Activated naive CD8-positive, alpha-beta T cell treated with anti-CD3 and anti-CD28 coated beads, Interleukin-2, amount 50 U/mL, for 16 hours (primary cell): ENCODE data around the gene KCNMA1.
"Not testable (repeated sequence)": the region's sequence is repeated elsewhere in the genome, so short reads cannot be mapped to it uniquely, and the experiment has no call there.

Experiments
- DNase-seq: peaks from one replicate; pipeline ENCODE4 v3.0.0-alpha.2; 2020; ENCODE audit warnings: low read depth, low spot score

Gene KCNMA1

DNA sequence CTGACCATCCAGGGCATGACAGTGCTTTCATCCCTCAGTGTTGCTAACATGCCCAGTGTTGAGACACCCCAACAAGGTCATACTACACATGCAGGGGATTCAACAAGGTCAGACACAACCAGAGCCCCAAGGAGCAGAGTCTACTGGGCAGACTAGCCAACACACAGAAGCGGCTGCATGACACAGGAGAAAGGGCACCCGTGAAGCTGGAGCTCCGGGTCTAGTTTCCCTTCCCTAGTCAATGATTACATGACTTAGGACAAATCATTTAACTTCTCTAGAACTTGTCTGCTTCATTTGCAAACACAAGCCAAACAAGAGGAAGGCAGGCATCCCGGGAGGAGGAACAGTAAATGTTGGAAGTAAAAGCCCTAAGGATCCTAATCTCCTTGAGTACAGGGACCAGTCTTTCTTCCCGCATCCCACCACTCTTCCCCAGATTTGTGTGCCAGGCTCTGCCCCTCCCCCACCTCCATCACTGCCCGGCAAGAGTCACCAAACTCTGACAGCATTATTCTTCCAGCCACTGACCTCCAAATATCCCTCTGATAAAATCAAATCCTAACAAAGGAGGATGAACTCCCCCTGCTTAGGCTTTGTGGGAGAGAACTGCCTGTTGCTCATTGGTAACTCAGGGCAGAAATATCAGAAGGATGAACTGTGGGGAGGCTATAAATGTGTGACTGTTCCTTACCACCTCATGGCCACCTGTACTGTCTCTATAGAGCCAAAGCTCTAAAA is 104.3 kb downstream of the KCNMA1 start:
- no peak for DNase-seq

GRCh38 chr10:77532068-77532467 is 105.5 kb downstream of the KCNMA1 start:
- DNase-seq, result no peak

GRCh38 chr10:77531441-77532001 is 106.1 kb downstream of the KCNMA1 start:
- no peak for DNase-seq

DNA sequence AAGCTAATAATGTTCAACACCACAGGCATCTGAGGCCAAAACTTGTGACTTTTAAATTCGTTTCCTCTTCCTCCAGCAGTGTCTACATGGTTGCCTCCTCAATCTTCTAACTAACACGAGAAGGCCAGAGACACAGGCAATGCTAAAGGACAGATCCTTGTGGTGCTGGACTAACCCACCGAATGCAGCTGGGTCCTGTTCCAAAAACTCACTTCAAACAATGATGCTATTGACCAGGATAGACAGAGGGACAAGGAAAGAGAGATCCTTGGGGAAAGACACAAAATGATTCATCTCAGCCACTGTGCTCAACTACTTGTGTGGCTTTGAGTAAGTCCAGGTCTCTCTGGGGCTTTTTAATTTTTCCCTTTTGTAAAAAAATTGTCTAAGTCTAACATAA is 107.6 kb downstream of the KCNMA1 start:
- no peak for DNase-seq

DNA sequence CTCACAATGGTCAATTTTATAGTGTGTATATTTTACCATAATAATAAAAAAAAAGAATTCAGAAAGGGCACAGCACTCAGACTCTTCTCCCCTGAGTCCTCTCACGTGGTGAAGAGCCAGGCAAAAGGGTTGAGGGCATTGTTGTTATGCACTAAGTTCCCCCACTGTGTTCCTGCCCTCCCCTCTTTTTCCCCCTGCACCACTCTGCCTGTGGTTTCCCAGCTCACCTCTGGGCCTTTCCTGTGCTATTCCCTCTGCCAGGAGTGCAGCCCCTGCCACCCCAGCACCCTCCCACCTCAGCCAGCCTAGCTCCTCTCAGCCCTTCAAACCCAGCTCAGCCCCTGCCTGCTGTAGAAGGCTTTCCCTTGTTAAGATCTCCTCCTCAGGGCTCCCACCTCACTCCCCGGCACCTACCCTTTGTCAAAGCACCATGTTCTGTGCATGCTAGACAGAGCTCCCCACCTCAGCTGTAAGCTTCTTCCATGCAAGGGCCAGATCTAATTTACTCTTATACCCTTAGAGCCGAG is 108.5 kb downstream of the KCNMA1 start:
- DNase-seq, result no peak

GRCh38 chr10:77527839-77528238 is 109.8 kb downstream of the KCNMA1 start:
- no peak for DNase-seq

DNA sequence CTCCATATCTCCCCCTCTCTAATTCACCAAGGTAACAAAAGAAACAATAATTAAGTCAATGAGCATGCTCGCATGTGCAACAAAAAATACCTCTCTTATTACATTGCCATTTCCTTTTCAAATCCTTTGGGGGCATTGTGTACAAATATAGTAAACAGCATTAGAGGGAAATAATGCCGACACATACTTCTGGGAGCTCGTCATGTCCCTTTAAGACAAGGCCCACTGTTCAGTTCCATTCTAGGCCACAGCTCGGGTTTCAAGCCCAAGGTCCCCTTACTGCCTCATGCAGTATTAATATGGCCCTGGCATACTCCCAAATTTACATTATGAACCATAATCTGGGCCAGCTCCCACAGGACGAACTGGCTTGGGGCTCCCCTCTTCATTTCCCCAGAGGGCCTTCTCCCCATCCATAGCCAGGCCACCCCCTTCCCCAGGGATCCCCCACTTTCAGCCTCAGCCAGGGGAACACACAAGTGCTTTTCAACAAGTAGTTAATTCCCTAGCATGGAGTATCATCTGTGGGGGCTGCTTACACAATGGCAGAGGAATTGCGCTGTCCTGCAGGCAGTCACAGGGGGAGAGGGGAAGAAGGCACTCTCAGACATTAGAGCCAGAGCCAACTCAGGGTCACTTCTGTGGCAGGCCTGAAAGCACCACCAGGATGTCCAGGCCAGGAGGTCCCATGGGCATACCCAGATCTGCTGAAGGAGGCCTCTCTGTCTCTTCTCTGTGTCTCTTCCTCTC is 110.6 kb downstream of the KCNMA1 start:
- no peak for DNase-seq

DNA sequence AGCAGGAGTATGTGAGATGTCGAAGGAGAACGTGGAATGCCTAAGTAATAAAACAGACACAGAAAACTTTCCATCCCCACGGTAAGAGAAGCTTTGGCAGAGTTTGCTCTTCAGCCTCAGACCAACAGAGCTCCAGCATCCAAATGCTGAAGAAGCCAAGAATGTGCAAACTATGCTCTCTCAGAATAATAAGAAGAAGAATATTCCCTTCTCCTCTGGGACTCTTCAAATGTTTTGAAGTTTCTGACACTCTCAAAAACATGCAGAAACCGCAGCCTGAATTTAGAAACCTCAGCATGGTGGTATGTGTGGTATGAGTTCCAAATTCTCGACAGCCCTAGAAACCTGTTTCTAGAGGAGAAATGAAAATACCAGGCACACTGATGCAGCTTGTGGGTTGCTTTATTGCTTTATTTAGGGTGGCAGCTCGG is 113.3 kb downstream of the KCNMA1 start:
- DNase-seq, result no peak

GRCh38 chr10:77522268-77522809 is 115.3 kb downstream of the KCNMA1 start:
- no peak for DNase-seq

DNA sequence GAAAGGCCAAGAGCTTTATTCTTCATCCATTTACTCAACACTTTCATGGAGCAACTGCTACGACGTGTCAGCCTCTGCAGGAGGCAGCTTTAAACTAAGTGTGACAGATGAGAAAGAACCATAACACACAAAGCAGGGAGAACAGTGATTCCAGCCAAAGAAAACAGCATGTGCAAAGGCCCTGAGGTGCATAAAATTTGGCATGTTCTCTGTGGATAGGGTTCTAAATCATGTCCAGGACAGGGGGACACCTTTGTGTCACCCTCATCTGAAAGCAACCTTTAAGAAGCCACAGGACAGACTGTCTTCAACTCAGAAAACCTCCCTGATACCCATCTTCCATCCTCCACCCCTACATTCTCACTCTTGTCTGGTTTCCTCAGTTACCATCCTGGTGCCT is 116.6 kb downstream of the KCNMA1 start:
- no peak for DNase-seq

DNA sequence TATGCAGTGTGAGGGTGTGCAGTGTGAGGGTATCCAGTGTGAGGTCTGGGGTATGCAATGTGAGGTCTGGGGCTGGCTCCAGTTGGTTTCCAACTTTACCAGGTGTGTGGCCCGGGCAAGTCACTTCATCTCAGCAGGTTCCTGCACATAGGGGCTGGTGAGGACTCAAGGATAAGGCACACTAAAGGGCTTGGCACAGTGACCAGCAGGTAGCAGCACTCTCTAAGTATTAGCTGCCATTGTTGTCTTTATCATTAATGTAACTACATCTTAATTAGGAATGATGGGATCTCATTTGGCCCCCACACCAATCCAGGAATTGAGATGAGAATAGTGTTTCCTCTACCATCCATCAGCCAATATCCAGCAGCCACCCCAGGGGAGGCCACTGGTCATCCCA is 117.3 kb downstream of the KCNMA1 start:
- DNase-seq, result no peak

DNA sequence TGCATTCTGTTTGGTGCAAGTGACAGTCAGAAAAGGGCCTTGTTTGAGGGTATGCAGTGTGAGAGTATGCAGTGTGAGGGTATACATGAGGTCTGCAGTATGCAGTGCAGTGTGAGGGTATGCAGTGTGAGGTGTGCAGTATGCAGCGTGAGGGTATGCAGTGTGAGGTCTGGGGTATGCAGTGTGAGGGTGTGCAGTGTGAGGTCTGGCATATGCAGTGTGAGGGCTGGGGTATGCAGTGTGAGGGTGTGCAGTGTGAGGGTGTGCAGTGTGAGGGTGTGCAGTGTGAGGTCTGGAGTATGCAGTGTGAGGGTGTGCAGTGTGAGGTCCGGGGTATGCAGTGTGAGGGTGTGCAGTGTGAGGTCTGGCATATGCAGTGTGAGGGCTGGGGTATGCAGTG is 117.8 kb downstream of the KCNMA1 start:
- not testable (repeated sequence) for DNase-seq

GRCh38 chr10:77518910-77519274 is 118.7 kb downstream of the KCNMA1 start:
- no peak for DNase-seq

DNA sequence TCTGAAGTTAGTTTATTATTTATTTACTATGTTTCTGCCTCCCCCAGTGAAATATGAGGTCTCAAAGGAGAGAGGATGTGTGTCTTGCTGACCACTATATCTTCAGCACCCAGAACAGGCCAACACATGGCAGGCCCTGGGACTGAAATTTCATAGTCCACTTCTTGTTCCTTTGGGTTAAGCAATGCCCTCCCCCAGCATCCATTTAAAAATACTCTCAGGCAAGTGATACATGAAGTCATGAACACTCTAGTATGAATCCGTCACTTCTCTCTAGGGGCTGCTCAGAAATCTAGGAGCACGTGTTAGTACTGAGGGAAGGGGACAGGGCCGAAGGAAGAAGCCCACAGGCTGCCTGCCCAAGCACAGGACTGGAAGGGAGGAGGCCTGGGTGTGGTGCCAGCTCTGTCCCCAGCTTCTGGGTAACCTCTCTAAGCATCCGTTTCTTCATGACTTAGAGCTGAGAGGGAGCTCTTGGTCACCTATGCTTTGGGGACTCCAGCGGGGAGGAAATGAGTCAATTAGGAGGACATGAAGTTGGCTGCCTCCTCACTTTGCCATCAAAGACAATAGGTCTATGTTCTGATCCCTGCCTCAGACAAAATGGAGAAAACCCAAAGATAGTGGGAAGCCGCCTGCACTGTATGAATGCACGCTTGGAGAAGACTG is 119.2 kb downstream of the KCNMA1 start:
- no peak for DNase-seq

GRCh38 chr10:77516575-77516974 is 121.0 kb downstream of the KCNMA1 start:
- no peak for DNase-seq

DNA sequence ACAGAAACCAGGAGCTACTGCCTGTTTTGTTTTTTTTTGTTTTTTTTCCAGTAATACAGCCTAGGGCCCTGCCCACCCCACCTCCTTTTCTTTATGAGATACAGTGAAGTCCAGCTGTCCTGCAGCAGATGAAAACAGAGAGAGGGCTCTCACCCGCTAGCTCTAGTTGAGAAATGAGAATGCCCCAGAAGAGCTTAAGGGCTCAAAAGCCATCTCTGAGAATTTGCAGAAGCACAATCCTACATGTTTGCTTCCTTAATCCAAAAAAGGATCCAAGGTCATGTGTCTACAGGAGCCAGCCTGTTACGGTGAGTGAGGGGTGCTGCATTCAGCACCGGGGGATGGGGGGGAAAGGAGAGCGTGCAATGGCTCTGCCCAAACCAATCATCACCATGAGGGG is 122.7 kb downstream of the KCNMA1 start:
- DNase-seq, result no peak

DNA sequence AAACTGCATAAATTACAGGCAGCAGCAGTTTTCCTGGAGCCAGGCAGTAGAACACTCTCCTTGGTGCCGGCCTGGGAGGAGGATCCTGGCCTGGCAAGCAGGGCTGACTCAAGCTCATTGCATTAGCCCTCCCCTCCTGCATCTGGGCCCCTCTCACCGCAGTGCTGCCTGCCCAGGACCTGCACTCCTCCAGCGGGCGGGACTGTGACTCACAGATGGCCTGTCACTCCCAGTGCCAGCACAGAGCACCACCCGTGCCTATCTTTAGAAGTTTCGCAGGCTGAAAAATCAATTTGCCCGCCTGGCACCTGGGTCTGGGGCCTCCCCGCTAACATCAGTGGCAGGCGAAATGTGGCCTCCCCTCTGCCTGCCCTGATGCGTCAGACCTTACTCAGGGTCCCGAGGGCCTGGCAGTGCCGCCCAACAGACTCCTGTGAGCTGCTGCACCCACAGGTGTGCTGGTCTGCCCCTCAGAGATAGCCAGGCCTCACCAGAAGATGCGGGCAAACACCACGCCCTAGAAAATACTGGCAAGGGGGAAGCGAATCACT is 123.8 kb downstream of the KCNMA1 start:
- no peak for DNase-seq

DNA sequence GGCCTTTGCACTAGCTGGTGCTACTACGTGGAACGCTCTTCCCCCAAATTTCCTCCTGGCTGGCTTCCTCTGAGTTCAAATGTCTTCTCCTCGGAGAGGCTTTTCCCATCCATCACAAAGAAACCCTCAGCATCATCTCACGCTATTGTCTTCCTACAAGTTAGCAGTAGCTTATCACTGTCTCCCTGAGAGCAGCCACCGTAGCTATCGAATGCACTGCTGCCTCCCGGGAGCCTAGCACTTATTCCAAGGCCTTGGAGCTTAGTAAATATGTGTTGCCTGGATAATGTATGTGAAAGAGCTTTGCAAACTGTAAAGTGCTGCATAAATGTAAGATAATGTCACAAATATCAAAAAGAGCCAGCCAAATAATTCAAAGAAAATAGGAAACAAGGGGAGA is 124.4 kb downstream of the KCNMA1 start:
- DNase-seq, result no peak

GRCh38 chr10:77512219-77512578 is 125.4 kb downstream of the KCNMA1 start:
- no peak for DNase-seq

GRCh38 chr10:77511498-77512218 is 126.0 kb downstream of the KCNMA1 start:
- DNase-seq, result no peak

DNA sequence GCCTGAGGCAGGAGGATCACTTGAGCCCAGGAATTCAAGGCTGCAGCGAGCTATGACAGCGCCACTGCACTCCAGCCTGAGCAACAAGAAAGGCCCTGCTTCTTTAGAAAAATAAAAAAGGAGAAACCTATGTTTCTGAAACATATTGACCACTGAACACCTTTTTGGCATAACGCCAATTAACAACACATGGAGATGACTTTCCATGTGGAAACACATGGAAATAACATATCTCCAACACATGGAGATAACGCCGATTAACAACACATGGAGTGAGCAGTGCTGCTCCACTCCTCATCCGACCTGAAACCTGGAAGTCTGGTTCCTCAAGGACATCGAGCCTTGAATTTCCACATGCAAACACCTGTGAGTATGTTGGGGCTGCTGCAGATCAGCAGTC is 126.9 kb downstream of the KCNMA1 start:
- DNase-seq, result no peak
